CD4-positive, alpha-beta T cell treated with Interleukin-10 for 1 hour (primary cell): Measurements from ENCODE around the gene TXN2.
"Not testable (repeated sequence)": the region's sequence is repeated elsewhere in the genome, so short reads cannot be mapped to it uniquely, and the experiment has no call there.

Experiments
- DNase-seq: peaks from one replicate; pipeline ENCODE4 v3.0.0-alpha.2; 2020

Gene TXN2

GRCh38 chr22:36454916-36455570, 26.4 kb downstream of the TXN2 start:
- DNase-seq: peak; percentile 94

- DNase-seq: no peak
Measured at GRCh38 chr22:36453855-36454378, 27.5 kb downstream of the TXN2 start.

DNA sequence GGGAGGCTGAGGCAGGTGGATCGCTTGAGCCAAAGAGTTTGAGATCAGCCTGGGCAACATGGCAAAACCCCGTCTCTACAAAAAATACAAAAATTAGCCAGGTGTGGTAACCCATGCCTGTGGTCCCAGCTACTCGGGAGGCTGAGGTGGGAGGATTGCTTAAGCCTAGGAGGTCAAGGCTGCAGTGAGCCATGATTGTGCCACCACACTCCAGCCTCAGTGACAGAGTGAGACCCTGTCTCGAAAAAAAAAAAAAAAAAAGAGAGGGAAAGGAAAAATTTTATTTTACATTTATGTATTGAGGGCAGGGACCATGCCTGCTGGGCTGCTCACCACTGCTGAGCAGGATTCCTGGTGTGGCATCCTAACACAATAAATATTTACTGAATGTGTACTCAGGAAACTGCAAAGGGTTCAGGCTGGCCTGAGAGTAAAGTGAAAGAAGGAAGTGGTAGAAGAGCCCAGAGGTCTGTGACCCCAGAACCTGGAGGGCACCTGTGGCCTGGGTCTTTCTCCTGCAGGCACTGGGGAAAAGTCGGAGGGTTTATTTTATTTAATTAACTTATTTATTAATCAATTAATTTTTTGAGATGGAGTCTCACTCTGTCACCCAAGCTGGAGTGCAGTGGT, 28.3 kb downstream of the TXN2 start:
- not testable (repeated sequence) for DNase-seq

DNA sequence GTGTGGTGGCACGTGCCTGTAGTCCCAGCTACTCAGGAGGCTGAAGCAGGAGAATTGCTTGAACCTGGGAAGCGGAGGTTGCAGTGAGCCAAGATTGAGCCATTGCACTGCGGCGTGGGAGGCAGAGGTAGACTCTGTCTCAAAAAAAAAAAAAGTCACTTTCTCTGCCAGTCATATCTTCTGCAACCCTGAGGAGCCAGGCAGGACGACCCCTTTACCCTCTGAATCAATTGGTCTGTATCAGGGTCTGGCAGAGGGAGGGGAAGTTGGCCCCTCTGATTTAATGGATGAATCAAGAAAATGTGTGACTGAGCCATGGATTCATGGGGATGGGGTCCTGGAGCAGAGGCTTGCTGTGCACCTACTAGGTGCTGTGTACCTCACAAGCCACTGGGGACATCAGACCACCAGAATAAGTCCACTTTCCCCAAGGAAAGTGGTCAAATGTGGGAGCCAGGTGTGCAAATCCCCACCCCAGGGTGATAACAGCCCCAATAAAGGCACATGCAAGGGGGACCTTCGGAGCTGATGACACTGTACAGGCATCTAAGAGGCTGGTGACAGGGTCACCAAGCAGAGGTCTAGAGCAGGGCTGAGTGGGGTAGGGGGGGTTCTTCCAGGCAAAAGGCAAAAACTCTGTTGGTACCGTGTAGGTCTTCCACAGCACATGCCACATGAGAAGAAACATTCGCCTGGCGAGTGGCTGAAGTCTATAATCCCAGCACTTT, 29.0 kb downstream of the TXN2 start:
- no peak for DNase-seq

DNA sequence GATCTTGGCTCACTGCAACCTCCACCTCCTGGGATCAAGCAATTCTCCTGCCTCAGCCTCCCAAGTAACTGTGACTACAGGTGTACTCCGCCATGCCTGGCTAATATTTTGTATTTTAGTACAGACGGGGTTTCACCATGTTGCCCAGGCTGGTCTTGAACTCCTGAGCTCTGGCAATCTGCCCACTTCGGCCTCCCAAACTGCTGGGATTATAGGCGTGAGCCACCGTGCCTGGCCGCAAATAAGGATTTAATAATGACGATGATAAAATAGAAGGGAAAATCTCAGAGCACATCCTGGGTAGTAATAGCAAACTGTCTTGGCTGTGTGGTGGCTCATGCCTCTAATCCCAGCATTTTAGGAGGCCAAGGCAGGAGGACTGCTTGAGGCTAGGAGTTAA, 30.5 kb downstream of the TXN2 start:
- not testable (repeated sequence) for DNase-seq

GRCh38 chr22:36449596-36450175, 31.8 kb downstream of the TXN2 start:
- no peak for DNase-seq

GRCh38 chr22:36447632-36448031, 33.8 kb downstream of the TXN2 start:
- DNase-seq: no peak

- DNase-seq: no peak
Measured at GRCh38 chr22:36445158-36445668, 36.2 kb downstream of the TXN2 start.

- DNase-seq: no peak
Measured at GRCh38 chr22:36443198-36443770, 38.2 kb downstream of the TXN2 start.

DNA sequence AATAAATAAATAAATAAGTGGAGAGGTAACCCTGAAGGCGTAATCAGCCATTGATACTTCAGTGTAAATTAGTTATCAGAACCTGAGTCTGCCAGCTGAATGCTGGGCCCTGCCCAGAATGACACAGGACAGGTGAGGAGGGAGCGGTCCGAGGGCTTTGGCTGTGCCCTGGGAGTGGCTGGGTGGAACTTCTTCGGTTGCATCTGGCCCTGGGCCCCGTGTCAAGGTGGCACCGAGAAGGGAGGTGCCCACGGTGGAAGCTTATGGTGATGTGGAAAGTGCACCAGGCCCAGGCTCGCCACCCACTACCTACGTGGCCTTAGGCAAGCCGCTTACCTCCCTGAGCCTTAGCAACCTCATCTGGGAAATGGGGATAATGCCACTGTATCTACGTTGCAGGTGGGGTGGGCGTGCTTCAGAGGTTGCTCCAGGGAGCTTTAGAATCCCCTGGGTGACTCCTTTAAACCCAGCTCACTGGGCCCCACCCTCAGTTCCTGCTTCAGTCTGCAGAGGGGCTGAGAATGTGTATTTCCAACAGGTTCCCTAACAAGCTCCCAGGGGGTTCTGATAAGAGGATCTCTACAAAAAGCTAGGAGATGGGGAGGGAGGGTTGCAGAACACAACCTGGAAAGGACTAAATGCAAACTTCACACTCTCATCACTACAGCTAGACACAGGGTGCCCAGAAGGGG, 38.8 kb downstream of the TXN2 start:
- DNase-seq: no peak

DNA sequence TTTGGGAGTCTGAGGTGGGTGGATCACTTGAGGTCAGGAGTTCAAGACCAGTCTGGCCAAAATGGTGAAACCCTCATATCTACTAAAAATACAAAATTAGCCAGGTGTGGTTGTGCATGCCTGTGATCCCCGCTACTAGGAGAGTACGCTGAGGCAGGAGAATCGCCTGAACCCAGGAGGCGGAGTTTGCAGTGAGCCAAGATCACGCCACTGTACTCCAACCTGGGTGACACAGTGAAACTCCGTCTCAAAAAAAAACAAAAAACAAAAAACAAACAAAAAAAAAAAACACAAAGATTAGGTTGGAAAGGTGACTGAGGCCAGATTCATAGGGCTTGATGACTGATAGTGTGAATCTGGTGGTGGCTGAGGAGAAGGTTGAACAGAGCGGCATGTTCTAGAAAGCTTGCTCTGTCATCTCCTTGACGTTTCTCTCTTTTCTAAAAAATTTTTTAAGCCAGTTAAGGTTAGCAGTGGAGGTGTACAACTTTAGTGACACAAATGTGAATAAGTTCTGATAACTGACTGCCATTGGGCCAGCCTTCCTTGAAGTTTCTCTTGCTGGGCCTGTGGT, 40.9 kb downstream of the TXN2 start:
- DNase-seq: no peak

GRCh38 chr22:36439481-36440271, 41.8 kb downstream of the TXN2 start:
- DNase-seq: no peak

DNA sequence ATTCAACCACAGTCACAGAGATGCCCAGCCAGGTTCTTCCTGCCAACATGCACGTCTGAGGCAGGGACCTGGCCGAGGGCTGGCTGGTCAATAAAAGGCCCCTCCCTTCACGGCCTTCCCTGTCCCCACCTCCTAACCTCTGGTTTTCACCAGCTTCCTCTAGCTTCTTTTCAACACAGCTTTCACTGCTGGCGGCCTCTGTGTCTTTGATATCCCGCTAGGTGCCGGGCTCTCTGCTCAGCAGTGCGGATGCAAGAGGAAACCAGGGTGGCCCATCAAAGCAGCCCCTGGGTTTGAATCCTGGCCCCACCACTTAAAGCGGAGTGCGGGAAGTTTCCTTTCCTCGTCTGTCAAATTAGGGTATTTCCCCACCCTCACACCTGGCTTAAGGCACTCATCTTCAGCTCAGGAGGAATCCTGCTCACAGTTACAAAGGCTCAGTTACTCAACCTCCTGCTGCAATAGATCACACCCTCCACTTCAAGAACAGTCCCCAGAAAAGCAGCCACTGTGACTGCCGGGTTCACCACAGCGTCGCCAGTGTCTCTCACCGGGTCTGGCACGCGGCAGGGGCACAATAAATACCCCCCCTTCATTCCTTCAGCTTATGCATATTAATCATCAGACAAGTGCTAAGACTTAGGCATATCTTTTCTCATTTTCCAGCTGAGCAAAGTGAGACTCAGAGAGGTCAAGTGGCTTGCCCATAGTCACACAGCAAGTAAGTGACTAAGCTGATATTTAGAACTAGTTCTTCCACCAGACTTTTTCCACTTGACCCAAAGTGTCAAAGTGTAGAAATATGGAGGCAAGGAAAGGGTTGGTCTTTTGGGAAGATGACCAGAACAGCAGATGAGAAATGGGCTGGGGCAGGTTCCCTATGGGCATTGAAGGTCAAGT, 45.7 kb downstream of the TXN2 start:
- DNase-seq: peak; percentile 85

GRCh38 chr22:36433318-36434231, 47.9 kb downstream of the TXN2 start:
- no peak for DNase-seq

DNA sequence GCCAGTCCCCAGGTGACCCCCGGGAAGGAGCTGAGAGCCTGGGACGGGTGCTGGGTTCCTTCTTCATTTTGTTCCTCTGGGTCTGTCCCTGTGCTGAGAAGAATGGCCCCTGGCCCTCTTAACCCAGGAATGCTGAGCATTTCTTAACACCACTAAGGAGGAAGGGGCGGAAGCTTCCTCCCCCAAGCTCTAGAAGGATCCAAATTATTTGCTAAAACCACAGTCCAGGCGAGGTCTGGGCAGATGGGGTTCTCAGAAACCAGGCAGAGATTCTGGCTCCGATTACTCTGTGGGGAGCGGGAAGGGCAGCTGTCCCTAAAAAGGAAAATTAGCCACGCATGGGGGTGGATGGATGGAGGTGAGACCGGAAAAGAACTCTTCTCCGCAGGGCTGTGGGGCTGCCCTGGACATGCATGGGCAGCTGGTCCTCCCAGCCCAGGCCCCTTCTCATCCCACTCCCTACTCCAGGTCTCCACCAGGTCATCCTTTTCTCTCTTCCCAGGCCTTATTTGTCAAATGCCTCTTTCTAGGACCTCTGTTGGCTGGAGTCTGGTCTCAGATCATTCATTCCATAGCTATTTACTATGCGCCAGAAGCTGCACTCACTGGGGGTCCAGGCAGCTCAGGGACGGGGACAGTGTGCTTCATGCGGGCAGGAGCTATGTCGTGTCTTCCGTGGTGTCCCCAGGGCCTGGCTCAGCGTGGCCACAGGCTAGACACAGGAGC, 48.7 kb downstream of the TXN2 start:
- no peak for DNase-seq

DNA sequence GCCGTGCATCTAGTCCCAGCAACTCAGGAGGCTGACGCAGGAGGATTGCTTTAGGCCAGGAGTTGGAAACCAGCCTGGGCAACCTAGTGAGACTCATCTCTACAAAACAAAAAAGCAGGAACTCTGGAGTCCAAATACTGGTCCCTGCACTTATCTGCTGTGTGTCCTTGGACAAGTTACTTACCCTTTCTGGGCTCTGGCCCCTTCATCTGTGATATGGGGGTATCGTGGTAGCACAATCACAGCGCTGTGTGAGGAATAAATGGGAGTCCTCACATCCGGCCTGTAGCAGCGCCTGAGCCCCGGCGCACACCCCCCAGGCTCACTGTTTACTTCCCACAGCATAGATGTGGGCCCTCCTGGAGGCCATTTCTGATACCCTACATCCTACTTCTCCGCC, 49.5 kb downstream of the TXN2 start:
- no peak for DNase-seq

- DNase-seq: no peak
Measured at GRCh38 chr22:36430863-36431262, 50.6 kb downstream of the TXN2 start.

GRCh38 chr22:36427952-36428351, 53.5 kb downstream of the TXN2 start:
- DNase-seq: not testable (repeated sequence)
